ENCODE data around the gene WNT8B.

The WNT8B gene

GRCh38 chr10:100519311-100520051 lies 56.7 kb downstream of the WNT8B start, which contains the start of gene SEC31B:
Gene SEC31B (minus strand): TSS chr10:100519861. CDS start chr10:100516952, 2,909 bp downstream.
- DNase-seq (ENCODE audit: low read depth), result no peak

GRCh38 chr10:100520811-100521210 lies 58.0 kb downstream of the WNT8B start:
- no peak for DNase-seq (ENCODE audit: low read depth)

- no peak for DNase-seq (ENCODE audit: low read depth)
These were observed 59.4 kb downstream of the WNT8B start for GRCh38 chr10:100522107-100522801.

GRCh38 chr10:100522945-100523344 lies 60.1 kb downstream of the WNT8B start:
- DNase-seq (ENCODE audit: low read depth), result no peak

- DNase-seq (ENCODE audit: low read depth), result no peak
These were observed 61.4 kb downstream of the WNT8B start for GRCh38 chr10:100524206-100524605.

GRCh38 chr10:100524638-100525037 lies 61.8 kb downstream of the WNT8B start:
- DNase-seq (ENCODE audit: low read depth), result no peak

GRCh38 chr10:100528123-100528886 lies 65.5 kb downstream of the WNT8B start:
- no peak for DNase-seq (ENCODE audit: low read depth)

GRCh38 chr10:100528921-100529474 lies 66.2 kb downstream of the WNT8B start:
- DNase-seq (ENCODE audit: low read depth), result no peak

- peak; percentile 77 for DNase-seq (ENCODE audit: low read depth)
These were observed 66.9 kb downstream of the WNT8B start, which contains the start of gene NDUFB8 for GRCh38 chr10:100529475-100530298. Gene NDUFB8 (minus strand): TSS chr10:100529871. CDS start chr10:100529851, 20 bp downstream.

- no peak for DNase-seq (ENCODE audit: low read depth)
These were observed 69.0 kb downstream of the WNT8B start for GRCh38 chr10:100531761-100532160.

Data from stromal cell of bone marrow (primary cell).